Neuronal stem cell (in vitro differentiated cells): ENCODE measurements around the gene CPM.

Experiments
- DNase-seq: peaks from one replicate; pipeline ENCODE4 v3.0.0-alpha.2; 2013; ENCODE audit warnings: low spot score
- H2AFZ ChIP-seq: one replicate; pipeline ENCODE4 v1.6.1; 2013; ENCODE audit warnings: mild to moderate bottlenecking, low read length, inconsistent platforms
- H2AK5ac ChIP-seq: 2 replicates; pipeline ENCODE4 v1.6.1; 2013; ENCODE audit warnings: low read depth, mild to moderate bottlenecking, inconsistent platforms, low read length, moderate library complexity, mixed read lengths
- H2BK120ac ChIP-seq: 2 replicates; pipeline ENCODE4 v1.6.1; 2013; ENCODE audit warnings: low read depth, mild to moderate bottlenecking, inconsistent platforms, low read length, moderate library complexity, mixed read lengths
- H2BK12ac ChIP-seq: one replicate; pipeline ENCODE4 v1.6.1; 2013; ENCODE audit warnings: low read length, inconsistent platforms
- H2BK15ac ChIP-seq: 2 replicates; pipeline ENCODE4 v1.6.1; 2013; ENCODE audit warnings: mild to moderate bottlenecking, low read length, inconsistent platforms, mixed read lengths
- H2BK5ac ChIP-seq: one replicate; pipeline ENCODE4 v1.6.1; 2013; ENCODE audit warnings: inconsistent platforms, mild to moderate bottlenecking, low read length, moderate library complexity
- H3K14ac ChIP-seq: one replicate; pipeline ENCODE4 v1.6.1; 2013; ENCODE audit warnings: low read length, inconsistent platforms
- H3K18ac ChIP-seq: 2 replicates; pipeline ENCODE4 v1.6.1; 2013; ENCODE audit warnings: low read length, inconsistent platforms
- H3K23ac ChIP-seq: 2 replicates; pipeline ENCODE4 v1.6.1; 2013; ENCODE audit warnings: low read depth, mild to moderate bottlenecking, mixed read lengths, low read length, inconsistent platforms; ENCODE audit not compliant: poor library complexity
- H3K27ac ChIP-seq: replicated peaks from 3 replicates; pipeline ENCODE4 v1.5.1; 2013; ENCODE audit warnings: low read length, inconsistent platforms
- H3K27me3 ChIP-seq, 3 experiments: 2 replicates each; pipeline ENCODE4 v1.6.1; 2013; ENCODE audit warnings: low read length in 3 of 3, mild to moderate bottlenecking in 2 of 3, inconsistent platforms in 1 of 3, low read depth in 1 of 3, mixed read lengths in 1 of 3, moderate library complexity in 1 of 3; ENCODE audit not compliant: control insufficient read depth in 3 of 3, insufficient read depth in 3 of 3
- H3K36me3 ChIP-seq, 2 donors: replicated peaks in 1 of 2; 2 replicates each; pipeline ENCODE4 v1.6.1; 2013; ENCODE audit warnings: low read length in 2 of 2; ENCODE audit not compliant: control insufficient read depth in 2 of 2, insufficient read depth in 2 of 2
- H3K4ac ChIP-seq: 2 replicates; pipeline ENCODE4 v1.6.1; 2013; ENCODE audit warnings: inconsistent platforms, mild to moderate bottlenecking, low read length, moderate library complexity
- H3K4me1 ChIP-seq, 2 donors: 1 replicate in 1 of 2; 2 replicates in 1 of 2; pipeline ENCODE4 v1.6.1; 2013; ENCODE audit warnings: low read length in 2 of 2, low read depth in 1 of 2; ENCODE audit not compliant: control insufficient read depth in 2 of 2, insufficient read depth in 1 of 2
- H3K4me2 ChIP-seq: one replicate; pipeline ENCODE4 v1.6.1; 2013; ENCODE audit warnings: mild to moderate bottlenecking, low read length, inconsistent platforms; ENCODE audit not compliant: insufficient read depth, poor library complexity, severe bottlenecking
- H3K4me3 ChIP-seq, 2 donors: 2 replicates each; pipeline ENCODE4 v1.5.1; 2013; ENCODE audit warnings: low read length in 2 of 2, mild to moderate bottlenecking in 2 of 2, inconsistent platforms in 1 of 2, moderate library complexity in 1 of 2
- H3K79me1 ChIP-seq: one replicate; pipeline ENCODE4 v1.6.1; 2013; ENCODE audit warnings: low read depth, mild to moderate bottlenecking, inconsistent platforms, low read length, moderate library complexity
- H3K9ac ChIP-seq: one replicate; pipeline ENCODE4 v1.6.1; 2013; ENCODE audit warnings: mild to moderate bottlenecking, low read depth, low read length, inconsistent platforms; ENCODE audit not compliant: poor library complexity
- H3K9me3 ChIP-seq, 2 donors: replicated peaks in 1 of 2; 2 replicates each; pipeline versions ENCODE3 to v1.6.1; 2013; ENCODE audit warnings: low read length in 2 of 2, mild to moderate bottlenecking in 2 of 2, inconsistent platforms in 1 of 2, low read depth in 1 of 2, mixed read lengths in 1 of 2, moderate library complexity in 1 of 2; ENCODE audit not compliant: control insufficient read depth in 2 of 2, insufficient read depth in 1 of 2
- H4K8ac ChIP-seq: one replicate; pipeline ENCODE4 v1.6.1; 2013; ENCODE audit warnings: low read depth, mild to moderate bottlenecking, inconsistent platforms, low read length, moderate library complexity
- H4K91ac ChIP-seq: one replicate; pipeline ENCODE4 v1.6.1; 2013; ENCODE audit warnings: low read length, low read depth, mild to moderate bottlenecking, inconsistent platforms; ENCODE audit not compliant: poor library complexity
- WGBS, 2 donors: extraction: QIAGEN DNeasy Blood & Tissue Kit; methylation state at CpG; one replicate each; pipeline ENCODE4 v1.1.7; 2013; ENCODE audit warnings: missing lambda C conversion rate in 2 of 2, mixed read lengths in 1 of 2; ENCODE audit not compliant: insufficient read length in 2 of 2, insufficient replicate concordance in 1 of 2; ENCODE audit errors: extremely low coverage in 2 of 2; 5-methylcytosine and 5-hydroxymethylcytosine counted together

Gene CPM

GRCh38 chr12:68856510-68856909 is 76.5 kb downstream of the CPM start:
- H2BK5ac ChIP-seq: no peak overlapping the region
- H3K79me1 ChIP-seq: no peaks in the 10 kb centered on the region
- H3K4me3 ChIP-seq: no peak overlapping the region
- H3K23ac ChIP-seq: no peak overlapping the region
- H3K18ac ChIP-seq: no peak overlapping the region
- H2BK15ac ChIP-seq: no peak overlapping the region
- H2AK5ac ChIP-seq: no peak overlapping the region
- H3K4me1 ChIP-seq: no peaks in the 10 kb centered on the region
- no peak for DNase-seq
- no peaks in the 10 kb centered on the region for H3K9me3 ChIP-seq
- no CpG with 5 or more reads among the region's 3 CpGs for WGBS, 2 donors
- no peak overlapping the region for H3K14ac ChIP-seq
- H4K8ac ChIP-seq: no peak overlapping the region
- H3K36me3 ChIP-seq: no peaks in the 10 kb centered on the region
- no peak overlapping the region for H2AFZ ChIP-seq
- no peak overlapping the region for H3K27ac ChIP-seq
- no peak overlapping the region for H4K91ac ChIP-seq
- no peak overlapping the region for H3K4ac ChIP-seq
- H3K9ac ChIP-seq: no peak overlapping the region
- no peak overlapping the region for H2BK12ac ChIP-seq
- H2BK120ac ChIP-seq: no peak overlapping the region
- H3K27me3 ChIP-seq: no peaks in the 10 kb centered on the region
- no peak overlapping the region for H3K4me2 ChIP-seq

- Histone ChIP-seq H2BK120ac (no peak overlapping the region), H3K23ac (no peak overlapping the region)
- no CpG with 5 or more reads among the region's 8 CpGs for WGBS, 2 donors
These were observed 77.2 kb downstream of the CPM start for GRCh38 chr12:68855771-68856170.

GRCh38 chr12:68855111-68855510 is 77.9 kb downstream of the CPM start:
- Histone ChIP-seq H2BK120ac (no peak overlapping the region), H3K4me3 (no peak overlapping the region), H3K9ac (no peak overlapping the region), H4K8ac (no peak overlapping the region), H4K91ac (no peak overlapping the region), H3K27me3 (no peaks in the 10 kb centered on the region), H3K4ac (no peak overlapping the region), H3K14ac (no peak overlapping the region), H3K27ac (no peak overlapping the region), H2BK12ac (no peak overlapping the region), H2AFZ (no peak overlapping the region), H3K18ac (no peak overlapping the region), H3K36me3 (no peaks in the 10 kb centered on the region), H3K9me3 (no peaks in the 10 kb centered on the region), H3K4me2 (no peak overlapping the region), H2AK5ac (no peak overlapping the region), H3K79me1 (no peaks in the 10 kb centered on the region), H3K23ac (no peak overlapping the region), H3K4me1 (no peaks in the 10 kb centered on the region), H2BK15ac (no peak overlapping the region), H2BK5ac (no peak overlapping the region)
- no peak for DNase-seq
- no CpG with 5 or more reads among the region's 3 CpGs for WGBS, 2 donors

More at GRCh38 chr12:68855771-68856170, 77.2 kb downstream of the CPM start:
- Histone ChIP-seq H3K27ac (no peak overlapping the region), H3K36me3 (no peaks in the 10 kb centered on the region), H3K18ac (no peak overlapping the region), H3K4ac (no peak overlapping the region), H3K4me2 (no peak overlapping the region), H2BK5ac (no peak overlapping the region), H2BK15ac (no peak overlapping the region), H3K79me1 (no peaks in the 10 kb centered on the region), H4K8ac (no peak overlapping the region), H4K91ac (no peak overlapping the region), H2AK5ac (no peak overlapping the region), H3K14ac (no peak overlapping the region), H3K9me3 (no peaks in the 10 kb centered on the region), H2BK12ac (no peak overlapping the region), H3K9ac (no peak overlapping the region), H3K27me3 (no peaks in the 10 kb centered on the region), H3K4me3 (no peak overlapping the region), H2AFZ (no peak overlapping the region), H3K4me1 (no peaks in the 10 kb centered on the region)
- no peak for DNase-seq

GRCh38 chr12:68854554-68854953 is 78.4 kb downstream of the CPM start:
- H3K18ac ChIP-seq: no peak overlapping the region
- no peak overlapping the region for H3K9ac ChIP-seq
- no peak overlapping the region for H2BK12ac ChIP-seq
- no peaks in the 10 kb centered on the region for H3K79me1 ChIP-seq
- WGBS, 2 donors: no CpG with 5 or more reads among the region's 3 CpGs
- no peak overlapping the region for H3K4me3 ChIP-seq
- no peak overlapping the region for H2BK15ac ChIP-seq
- H3K36me3 ChIP-seq: no peaks in the 10 kb centered on the region
- no peak overlapping the region for H3K4ac ChIP-seq
- DNase-seq: no peak
- H4K8ac ChIP-seq: no peak overlapping the region
- no peak overlapping the region for H2BK120ac ChIP-seq
- no peaks in the 10 kb centered on the region for H3K27me3 ChIP-seq
- H4K91ac ChIP-seq: no peak overlapping the region
- no peaks in the 10 kb centered on the region for H3K9me3 ChIP-seq
- no peak overlapping the region for H3K27ac ChIP-seq
- no peak overlapping the region for H3K14ac ChIP-seq
- no peak overlapping the region for H2BK5ac ChIP-seq
- H2AK5ac ChIP-seq: no peak overlapping the region
- no peaks in the 10 kb centered on the region for H3K4me1 ChIP-seq
- H3K23ac ChIP-seq: no peak overlapping the region
- no peak overlapping the region for H3K4me2 ChIP-seq
- H2AFZ ChIP-seq: no peak overlapping the region
